GM12891 (cell line): ENCODE data around the gene AFAP1.

Experiments used
- PAX5 ChIP-seq: IDR thresholded peaks from 2 replicates; pipeline ENCODE4 v1.6.1; 2011; ENCODE audit warnings: low read length, moderate library complexity, mild to moderate bottlenecking; ENCODE audit not compliant: insufficient read depth, severe bottlenecking
- POLR2A ChIP-seq: IDR thresholded peaks from 2 replicates; pipeline ENCODE4 v1.6.1; 2011; ENCODE audit warnings: low read depth, low read length, control low read depth
- POLR2AphosphoS5 ChIP-seq: IDR thresholded peaks from 2 replicates; pipeline ENCODE4 v1.6.1; 2011; ENCODE audit warnings: low read depth, low read length, control low read depth
- POU2F2 ChIP-seq: IDR thresholded peaks from 2 replicates; pipeline ENCODE4 v1.6.1; 2011; ENCODE audit warnings: low read depth, mild to moderate bottlenecking, control low read depth, low read length, moderate library complexity
- SPI1 ChIP-seq: IDR thresholded peaks from 2 replicates; pipeline ENCODE4 v1.6.1; 2011; ENCODE audit warnings: low read depth, low read length, control low read depth
- TAF1 ChIP-seq: IDR thresholded peaks from 2 replicates; pipeline ENCODE4 v1.6.1; 2011; ENCODE audit warnings: low read depth, low read length, control low read depth

DNA sequence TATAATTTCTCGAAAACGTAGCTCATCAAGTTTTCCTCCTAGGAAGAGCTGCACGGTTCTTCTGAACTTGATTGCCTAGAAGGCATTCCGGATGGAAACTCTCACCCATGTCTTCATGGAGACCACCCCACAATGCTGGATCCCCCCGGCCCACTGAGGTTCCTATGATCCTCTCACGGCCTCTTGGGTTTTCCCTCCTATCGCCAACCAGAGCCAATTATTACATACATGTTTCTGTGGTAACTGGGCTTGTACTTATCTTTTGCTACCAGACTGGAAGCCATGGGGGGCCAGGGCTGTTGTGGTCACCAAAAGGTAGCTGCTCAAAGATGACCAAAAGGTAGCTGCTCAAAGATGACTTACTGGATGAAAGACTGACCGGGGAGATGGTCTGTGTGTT is 131.5 kb downstream of the AFAP1 start:
- no peak for TF ChIP-seq POLR2A
- TF ChIP-seq SPI1 = no peak
- TF ChIP-seq POLR2AphosphoS5 = no peak
- TF ChIP-seq POU2F2 = no peak
- TF ChIP-seq TAF1 = no peak
- TF ChIP-seq PAX5 = no peak
